GM18873 (cell line): Measurements from ENCODE around the gene WFDC6.
"Not testable (repeated sequence)": the region's sequence is repeated elsewhere in the genome, so short reads cannot be mapped to it uniquely, and the experiment has no call there.

Experiments
- ATAC-seq: cut with Tn5 transposase; IDR thresholded peaks from one replicate; pipeline ENCODE4 v1.9.1; 2021; ENCODE audit warnings: mild to moderate bottlenecking, moderate library complexity, moderate number of reproducible peaks; ENCODE audit not compliant: unreplicated experiment, low FRiP score

Gene WFDC6

DNA sequence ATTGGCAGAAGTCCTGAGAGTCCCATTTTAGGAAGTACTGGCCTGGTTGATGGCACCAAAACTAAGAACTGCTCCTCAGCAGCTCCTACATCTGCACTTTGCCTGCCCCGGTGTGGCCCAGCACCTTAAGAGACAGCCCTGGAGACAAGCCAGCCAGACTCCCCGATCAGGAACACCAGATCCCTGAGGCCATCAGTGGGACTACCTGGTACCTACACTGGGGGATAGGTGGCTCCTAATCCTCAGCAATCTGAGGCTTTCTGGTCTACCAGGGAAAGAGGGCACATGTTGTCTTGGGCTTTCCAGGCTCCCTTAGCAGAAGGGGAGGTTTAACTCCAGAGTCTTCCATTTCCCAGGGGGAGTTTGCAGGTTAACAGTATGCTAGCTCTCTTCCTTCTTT is at the start of gene WFDC6:
WFDC6 (minus strand) TSS at position 101 of the 400 bp plus-strand sequence; CDS start at position 26, 75 bp downstream.
- no peak for ATAC-seq

DNA sequence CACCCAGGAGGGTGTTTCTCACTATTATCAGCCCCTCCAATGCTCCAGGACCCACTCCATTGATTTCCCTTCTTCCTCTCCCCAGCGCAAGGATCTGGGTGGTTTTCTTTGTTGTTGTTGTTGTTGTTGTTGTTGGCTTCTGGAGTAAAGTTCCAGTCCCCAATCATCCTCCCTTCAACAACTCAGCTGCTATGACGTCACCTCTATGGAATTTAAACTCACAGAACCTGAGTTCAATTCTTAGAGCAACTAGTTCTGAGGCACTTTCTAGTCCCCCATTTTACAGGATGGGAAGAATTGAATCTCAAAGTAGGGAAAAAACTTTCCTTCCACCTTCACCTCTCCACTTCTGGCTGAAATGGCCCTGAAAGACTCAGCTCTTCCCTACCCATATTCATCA is 49.5 kb upstream of the WFDC6 start:
- no peak for ATAC-seq

DNA sequence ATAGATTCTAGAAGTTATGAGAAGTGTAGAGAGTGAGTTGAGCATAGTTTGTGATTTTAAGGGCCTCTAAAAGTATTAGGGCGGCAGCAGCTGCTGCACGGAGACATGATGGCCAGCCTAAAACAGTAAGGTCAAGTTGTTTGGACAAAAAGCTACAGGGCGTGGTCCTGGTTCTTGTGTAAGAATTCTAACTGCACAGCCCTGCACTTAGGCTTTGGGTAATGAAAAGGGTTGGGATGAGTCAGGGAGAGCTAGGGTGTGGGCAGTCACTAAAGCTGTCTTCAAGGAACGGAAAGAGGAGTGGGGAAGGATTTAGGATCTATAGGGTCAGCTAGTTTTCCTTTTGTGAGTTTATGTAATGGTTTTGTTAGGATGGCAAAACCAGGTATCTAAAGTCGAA is 46.7 kb upstream of the WFDC6 start:
- not testable (repeated sequence) for ATAC-seq

DNA sequence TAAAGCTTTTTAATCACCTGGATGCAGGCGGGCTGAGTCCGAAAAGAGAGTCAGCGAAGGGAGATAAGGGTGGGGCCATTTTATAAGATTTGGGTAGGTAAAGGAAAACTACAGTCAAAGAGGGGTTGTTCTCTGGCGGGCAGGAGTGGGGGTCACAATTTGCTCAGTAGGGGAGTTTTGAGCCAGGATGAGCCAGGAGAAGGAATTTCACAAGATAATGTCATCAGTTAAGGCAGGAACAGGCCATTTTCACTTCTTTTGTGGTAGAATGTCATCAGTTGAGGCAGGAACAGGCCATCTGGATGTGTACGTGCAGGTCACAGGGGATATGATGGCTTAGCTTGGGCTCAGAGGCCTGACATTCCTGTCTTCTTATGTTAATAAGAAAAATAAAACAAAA is 45.0 kb upstream of the WFDC6 start:
- not testable (repeated sequence) for ATAC-seq

DNA sequence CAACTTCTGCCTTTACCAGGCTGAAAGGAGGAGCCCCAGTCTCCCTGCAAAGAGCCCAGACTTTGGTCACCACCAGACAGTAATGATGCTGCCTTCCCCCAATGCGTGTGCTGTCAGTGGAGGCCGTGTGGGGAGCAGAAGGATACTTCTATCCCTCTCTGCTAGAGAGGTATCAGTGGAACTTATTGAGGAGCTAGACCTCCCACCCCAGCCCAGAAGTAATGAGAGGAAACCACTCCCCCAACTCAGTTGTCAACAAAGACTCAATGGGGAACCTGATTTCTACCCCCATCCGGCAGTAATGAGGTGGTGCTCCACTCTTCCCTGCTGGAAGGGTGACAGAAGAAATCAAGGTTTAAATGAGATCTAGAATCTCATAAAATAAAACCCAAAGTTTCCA is 44.2 kb upstream of the WFDC6 start:
- no peak for ATAC-seq

DNA sequence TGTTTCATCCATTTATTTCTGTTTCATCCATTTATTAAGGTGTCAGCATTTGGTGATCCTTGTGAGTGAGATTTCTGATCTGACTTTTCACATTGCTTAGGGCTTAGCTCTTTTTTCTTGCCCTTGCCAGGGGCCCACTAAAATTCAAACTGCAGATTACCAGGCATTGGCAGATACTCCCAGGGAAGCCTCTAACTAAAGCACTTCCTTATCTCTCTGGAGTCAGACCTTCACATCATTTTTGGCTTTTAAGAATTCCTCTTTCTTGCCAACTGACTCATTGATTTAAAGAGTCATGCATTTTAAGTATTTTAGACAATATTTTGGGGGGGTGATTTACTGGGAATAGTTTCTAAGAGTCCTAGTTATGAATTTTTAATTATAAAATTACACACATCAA is 42.4 kb upstream of the WFDC6 start:
- no peak for ATAC-seq

DNA sequence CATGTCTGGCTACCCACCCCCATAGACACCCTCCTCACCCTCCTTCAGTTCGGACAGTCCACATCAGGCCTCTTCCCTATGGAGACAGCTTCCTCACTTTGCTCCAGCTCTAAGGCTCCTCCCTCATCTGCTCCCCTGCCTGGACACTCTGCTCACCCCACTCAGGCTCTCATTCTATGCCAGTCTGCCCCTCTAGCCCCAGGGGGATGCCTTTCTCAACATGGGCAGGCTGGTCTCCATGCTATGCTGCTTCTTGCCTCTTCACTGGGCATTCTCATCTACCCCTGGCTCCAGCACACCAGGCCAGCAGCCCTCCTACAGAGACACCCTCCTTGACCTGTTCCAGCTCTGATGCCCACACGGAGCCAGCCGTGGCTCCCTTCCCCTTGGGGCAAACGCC is 39.9 kb upstream of the WFDC6 start, which contains the start of gene WFDC8:
WFDC8 (minus strand) TSS at position 101 of the 400 bp plus-strand sequence; CDS start at position 64, 37 bp downstream.
- ATAC-seq: no peak

DNA sequence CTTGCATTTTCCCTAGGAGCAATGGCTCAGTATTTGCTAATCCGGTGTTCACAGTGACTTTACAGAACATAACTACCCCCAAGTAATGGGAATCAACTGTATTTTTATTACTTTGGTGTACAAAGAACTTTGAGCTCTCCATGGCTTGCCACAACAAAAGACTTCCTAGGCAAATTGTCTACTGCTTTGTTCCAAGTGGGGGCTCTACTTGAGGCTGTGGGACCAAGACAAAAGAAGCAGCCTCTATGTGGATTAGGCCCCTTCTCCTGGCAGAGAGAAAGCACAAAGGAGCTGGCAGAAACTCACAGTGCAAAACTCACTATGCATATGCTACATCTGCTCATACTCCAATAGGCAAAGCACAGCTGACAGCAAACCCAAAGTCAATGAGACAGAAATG is 38.9 kb upstream of the WFDC6 start:
- ATAC-seq: no peak

DNA sequence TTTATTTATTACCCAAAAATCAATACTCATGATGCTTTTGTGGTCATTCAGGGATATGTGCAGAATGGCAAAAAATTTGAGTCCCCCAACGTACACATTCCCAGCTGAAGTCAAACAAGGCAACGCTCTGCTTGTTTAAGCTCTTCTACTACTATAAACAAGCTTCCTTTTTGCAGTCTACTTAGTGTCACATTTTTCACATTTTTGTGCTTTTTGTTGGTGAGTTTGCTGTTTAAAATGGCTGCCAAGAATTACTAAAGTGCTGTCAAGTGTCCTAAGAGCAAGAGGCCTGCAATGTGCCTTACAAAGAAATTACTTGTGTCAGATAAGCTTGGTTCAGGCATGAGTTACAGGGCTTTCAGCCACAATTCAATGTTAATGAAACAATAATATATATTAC is 37.7 kb upstream of the WFDC6 start:
- ATAC-seq: no peak

DNA sequence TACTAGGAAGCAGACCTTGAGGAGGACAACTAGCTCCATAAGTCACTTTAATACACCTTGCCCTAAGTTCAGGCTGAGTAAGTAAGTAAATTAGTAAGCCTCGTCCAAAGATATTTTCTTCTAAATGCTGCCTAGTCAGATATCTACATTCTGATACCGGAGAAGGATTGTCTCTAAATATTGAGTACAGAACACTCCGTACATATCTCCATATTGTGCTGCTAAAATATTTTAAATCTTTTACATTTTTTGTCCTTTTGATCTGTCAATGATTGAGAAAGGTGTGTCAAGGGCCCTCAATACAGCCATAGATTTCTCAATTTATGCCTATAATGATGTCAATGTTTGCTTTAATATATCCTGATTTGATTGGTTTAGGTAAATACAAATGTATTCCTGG is 36.6 kb upstream of the WFDC6 start:
- ATAC-seq: no peak

DNA sequence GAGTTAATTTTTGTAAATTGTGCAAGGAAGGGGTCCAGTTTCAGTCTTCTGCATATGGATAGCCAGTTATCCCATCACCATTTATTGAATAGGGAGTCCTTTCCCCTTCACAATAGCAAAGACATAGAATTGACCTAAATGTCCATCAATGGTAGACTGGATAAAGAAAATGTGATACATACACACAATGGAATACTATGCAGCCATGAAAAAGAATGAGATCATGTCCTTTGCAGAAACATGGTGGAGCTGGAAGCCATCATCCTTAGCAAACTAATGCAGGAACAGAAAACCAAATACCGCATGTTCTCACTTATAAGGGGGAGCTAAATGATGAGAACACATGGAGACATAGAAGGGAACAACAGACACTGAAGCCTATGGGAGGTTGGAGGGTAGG is 30.4 kb upstream of the WFDC6 start:
- not testable (repeated sequence) for ATAC-seq

DNA sequence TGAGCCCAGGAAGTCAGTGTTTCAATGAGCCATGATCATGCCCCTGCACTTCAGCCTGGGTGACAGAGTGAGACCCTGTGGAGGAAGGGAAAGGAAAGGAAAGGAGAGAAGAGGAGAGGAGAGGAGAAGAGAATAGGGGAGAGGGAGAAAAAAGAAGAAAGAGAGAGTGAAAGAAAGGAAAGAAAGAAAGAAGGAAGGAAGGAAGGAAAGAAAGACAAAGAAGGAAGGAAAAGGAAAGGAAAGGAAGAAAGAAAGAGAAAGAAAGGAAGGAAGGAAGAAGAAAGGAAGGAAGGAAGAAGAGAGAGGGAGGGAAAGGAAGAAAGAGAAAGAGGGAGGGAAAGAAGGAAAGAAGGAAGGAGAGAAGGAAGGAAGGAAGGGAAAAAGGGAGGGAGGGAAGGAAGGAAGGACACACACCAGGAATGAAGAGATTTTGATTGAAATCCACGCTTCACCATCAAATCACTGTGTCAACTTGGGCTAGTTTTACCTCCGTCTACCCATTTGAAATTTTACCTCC is 25.5 kb upstream of the WFDC6 start:
- ATAC-seq: no peak

DNA sequence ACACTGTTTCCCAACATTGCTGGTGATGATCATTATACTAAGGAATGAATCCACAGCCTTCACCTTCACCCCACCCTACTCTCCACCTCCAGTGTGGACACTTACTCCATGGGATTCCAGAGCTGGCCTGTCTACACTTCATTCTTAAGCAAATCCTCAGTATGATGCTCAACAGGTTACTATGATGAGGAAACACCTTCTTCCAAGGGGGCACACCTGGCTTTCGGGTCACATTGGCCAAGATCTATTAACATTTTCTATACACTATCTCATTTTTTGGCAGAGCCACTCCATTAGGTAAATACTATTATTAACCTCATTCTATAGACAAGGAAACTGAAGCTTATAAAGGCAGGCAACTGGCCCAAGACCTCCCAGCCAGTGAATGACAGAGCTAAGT is 15.9 kb upstream of the WFDC6 start:
- no peak for ATAC-seq

DNA sequence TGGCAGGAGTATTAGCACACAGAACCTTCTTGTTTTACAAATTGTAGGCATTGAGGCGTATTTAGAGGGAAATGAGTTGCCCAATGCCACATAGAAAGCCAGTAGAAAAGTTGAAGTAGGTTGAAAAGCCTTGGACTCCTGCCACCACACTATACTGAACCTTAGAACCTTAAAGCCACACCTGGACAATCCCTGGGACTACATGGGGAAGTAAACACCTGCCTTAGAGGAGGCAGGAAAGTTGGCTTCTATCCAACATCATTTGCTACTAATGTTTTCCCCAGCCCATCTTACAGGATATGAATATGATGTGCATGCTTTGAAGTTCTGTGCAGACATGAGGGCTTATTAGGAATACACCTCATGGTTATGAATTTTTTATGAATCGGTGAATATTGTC is 13.2 kb upstream of the WFDC6 start:
- ATAC-seq: no peak

DNA sequence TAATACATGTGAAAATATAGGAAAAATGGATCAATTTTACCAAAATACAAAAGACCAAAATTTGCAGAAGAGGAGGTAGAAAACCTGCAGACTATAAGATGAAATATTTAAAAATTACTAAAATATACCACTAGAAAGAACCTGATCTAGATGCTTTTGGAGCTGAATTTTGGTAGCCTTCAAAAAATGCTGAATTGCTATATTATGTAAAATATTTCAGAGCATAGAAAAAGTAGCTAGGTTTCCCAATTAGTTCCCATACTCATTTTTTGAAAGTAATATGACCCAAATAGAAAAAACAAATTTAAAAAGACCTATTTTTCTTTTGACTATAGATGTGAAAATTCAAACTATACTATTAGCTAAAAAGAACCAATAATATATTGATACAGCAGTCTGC is 11.5 kb upstream of the WFDC6 start:
- no peak for ATAC-seq

DNA sequence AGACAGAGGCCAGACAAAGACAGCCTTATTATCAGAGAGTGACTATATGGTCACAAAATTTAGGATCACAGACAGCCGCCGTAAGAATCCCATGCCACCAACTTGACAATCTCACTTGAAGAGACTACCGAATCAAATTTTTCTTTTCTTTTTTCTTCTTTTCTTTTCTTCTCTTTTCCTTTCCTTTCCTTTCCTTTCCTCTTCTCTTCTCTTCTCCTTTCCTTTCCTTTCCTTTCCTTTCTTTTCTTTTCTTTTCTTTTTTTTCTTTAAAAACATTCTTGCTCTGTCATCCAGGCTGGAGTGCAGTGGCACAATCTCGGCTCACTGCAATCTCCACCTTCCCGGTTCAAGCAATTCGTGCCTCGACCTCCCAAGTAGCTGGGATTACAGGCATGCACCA is 9.1 kb upstream of the WFDC6 start:
- no peak for ATAC-seq

DNA sequence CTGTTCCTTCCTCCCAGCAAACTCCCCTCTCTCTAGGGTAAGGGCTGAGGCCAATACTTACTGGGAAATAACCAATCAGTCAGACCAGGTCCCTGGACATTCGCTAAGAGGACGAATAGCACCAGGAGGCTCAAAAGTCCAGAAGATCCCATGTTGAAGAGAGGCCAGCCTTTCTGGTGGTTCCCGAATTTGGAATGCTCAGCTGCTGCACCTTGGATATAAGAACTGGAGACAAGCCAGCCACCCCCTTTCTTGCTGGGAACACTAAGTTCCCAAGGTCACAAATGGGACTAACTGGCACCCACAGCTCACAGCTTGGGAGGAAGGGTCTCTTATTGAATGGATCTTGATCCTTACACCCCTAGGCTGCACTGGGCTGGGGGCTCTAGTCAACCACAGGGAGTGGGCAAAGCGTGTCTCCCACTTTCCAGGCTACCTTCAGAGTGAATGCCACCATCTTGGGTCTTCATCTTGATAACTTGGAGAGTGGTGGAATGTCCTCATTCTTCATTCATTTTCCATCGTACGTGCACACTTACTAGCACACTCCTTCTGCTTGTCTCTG is 8.0 kb upstream of the WFDC6 start, which contains the start of gene EPPIN:
EPPIN (minus strand) TSS at position 196 of the 565 bp plus-strand sequence; CDS start at position 152, 44 bp downstream.
- no peak for ATAC-seq

DNA sequence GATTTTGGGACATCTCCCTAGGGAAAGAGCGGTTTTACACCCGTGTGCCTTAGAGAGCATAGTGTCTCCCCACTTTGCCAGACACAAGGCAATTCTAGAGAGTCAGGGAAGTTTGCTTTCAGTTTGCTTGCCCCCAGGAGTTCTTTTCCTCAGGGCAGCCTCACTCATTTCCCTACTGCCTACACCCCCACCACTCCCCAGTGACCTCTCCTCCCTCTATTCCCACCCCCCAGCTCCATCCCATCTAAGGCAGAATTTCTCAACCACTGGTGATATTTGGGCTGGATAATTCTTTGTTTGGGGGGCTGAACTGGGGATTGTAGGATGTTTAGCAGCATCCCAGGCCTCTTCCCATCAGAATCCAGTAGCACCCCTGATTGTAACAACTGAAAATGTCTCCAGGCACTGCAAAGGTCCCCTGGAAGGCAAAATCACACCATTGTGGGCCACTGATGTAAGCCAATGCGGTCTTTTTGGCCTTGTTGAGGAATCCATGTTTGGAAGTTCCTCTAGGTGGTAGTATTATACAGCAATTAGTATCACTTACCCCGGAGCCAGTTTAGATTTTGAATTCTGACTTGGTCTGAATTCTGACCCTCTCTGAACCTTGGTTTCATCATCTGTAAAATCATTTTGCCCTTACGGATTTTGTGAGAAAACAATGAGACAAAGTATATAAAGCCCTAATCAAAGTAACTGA is 6.6 kb upstream of the WFDC6 start:
- ATAC-seq: no peak

DNA sequence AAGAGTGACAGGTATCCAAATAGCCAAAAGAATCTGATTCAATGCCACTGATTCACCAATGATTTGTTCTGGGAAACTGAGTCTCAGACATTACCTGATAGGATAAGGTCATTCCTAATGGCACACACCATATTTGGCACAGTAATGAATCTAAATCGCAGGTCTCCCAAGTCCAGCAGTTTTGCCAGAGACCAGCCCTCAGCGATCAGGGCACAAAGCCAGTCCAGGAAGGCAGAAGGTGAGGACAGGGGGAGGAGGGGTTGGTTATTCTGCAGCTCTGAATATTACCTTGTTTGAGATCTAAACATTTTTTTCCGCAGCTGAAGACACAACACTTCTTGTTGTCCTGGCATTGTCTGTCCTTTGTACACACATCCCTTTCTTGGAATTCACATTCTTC is 6.1 kb upstream of the WFDC6 start:
- ATAC-seq: no peak

DNA sequence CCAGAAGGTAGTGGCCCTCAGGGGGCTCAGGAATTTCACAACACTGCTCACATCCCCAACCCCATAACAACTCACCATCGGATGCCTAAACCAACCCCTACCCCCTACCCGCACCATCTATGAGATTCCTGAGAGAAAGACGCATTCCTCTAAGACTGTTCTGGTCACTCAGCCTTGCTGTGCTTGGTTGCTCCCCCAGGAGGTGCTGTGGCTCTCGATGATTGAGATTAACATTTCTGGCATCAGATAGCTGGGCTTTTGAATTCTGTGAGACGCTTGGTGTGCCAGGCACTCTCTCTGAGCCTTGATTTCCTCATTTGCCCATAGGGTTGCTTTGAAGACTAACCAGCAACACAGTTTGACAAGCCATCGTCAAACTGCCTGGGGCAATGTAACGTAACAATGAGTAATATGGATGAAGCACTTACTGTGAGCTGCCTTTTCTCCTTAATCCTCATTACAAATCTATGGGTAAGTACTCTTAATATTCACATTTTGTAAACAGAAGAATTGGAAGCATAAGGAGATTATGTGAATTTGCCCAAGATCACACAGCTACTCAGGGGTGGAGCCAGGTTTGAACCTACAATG is 978 bp downstream of the WFDC6 start:
- ATAC-seq: no peak

DNA sequence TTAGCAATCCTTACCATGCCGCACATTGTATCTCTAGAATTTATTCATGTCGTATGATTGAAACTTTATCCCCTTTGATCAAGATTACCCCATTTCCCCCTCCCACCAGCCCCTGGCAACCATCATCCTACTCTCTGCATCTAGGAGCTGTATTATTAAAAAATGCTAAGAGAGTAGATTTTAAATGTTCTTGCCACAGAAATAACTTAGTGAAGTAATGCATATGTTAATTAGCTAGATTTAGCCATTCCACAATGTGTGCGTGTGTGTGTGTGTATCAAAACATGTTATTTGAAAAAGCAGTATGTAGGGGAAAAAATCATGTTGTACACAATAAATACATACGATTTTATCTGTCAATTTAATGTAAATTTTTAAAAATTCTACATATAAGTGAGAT is 12.0 kb downstream of the WFDC6 start:
- ATAC-seq: no peak

DNA sequence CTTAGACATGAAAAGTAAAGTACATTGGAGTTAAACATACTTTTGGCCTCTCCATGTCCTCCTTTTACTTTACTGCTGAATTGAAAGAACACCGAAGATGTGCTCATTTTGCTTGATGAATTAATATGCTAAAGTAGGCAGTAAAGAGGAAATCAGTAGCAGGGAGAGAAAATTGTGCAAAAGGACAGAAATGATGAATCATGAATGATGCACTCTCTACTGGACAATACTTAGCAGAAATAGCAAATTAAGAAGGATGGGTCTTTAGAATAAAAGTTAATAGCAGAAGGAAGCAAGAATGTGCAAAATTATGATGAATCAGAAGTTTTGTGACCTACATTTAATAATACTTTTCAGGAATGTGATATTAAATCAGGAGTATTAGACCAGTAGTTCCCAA is 15.5 kb downstream of the WFDC6 start:
- ATAC-seq: no peak
